OCI-LY1 (cell line): ENCODE measurements around the gene DRD3.

Experiments used
- H2AFZ ChIP-seq: fragments of 200-600 bp; sonication (generic), shearing (Covaris generic); 2 replicates; pipeline ENCODE4 v1.6.0; 2014; ENCODE audit warnings: antibody characterized with exemption, mild to moderate bottlenecking, low read length
- H3F3A ChIP-seq: fragments of 200-600 bp; sonication (generic), shearing (Covaris generic); 2 replicates; pipeline ENCODE4 v1.6.0; 2014; ENCODE audit warnings: mild to moderate bottlenecking, antibody characterized with exemption, low read length, moderate library complexity; ENCODE audit not compliant: insufficient read depth
- H3K27ac ChIP-seq: fragments of 200-600 bp; sonication (generic); 2 replicates; pipeline ENCODE4 v1.5.1; 2014; ENCODE audit warnings: low read length, mixed run types, mild to moderate bottlenecking, low read depth; ENCODE audit not compliant: poor library complexity, severe bottlenecking
- H3K27me3 ChIP-seq: fragments of 200-600 bp; sonication (generic); 2 replicates; pipeline ENCODE4 v1.6.0; 2014; ENCODE audit warnings: antibody characterized with exemption, mild to moderate bottlenecking, low read length, moderate library complexity; ENCODE audit not compliant: insufficient read depth
- H3K36me3 ChIP-seq: fragments of 200-600 bp; sonication (generic); 2 replicates; pipeline ENCODE4 v1.6.1; 2014; ENCODE audit warnings: mild to moderate bottlenecking, antibody characterized with exemption, low read length, moderate library complexity, mixed read lengths; ENCODE audit not compliant: insufficient read depth
- H3K4me1 ChIP-seq: fragments of 200-600 bp; sonication (generic); 2 replicates; pipeline ENCODE4 v1.5.1; 2014; ENCODE audit warnings: mild to moderate bottlenecking, low read length, moderate library complexity; ENCODE audit not compliant: insufficient read depth, severe bottlenecking
- H3K4me2 ChIP-seq: fragments of 200-600 bp; sonication (generic), shearing (Covaris generic); 2 replicates; pipeline ENCODE4 v1.6.1; 2014; ENCODE audit warnings: low read length
- H3K4me3 ChIP-seq: fragments of 200-600 bp; sonication (generic); 2 replicates; pipeline ENCODE4 v1.5.1; 2014; ENCODE audit warnings: low read length, low read depth, mild to moderate bottlenecking, mixed read lengths; ENCODE audit not compliant: poor library complexity, severe bottlenecking
- H3K79me2 ChIP-seq: fragments of 200-600 bp; shearing (Covaris generic); 2 replicates; pipeline ENCODE4 v1.6.1; 2016; ENCODE audit warnings: mixed run types, low read length, mixed read lengths; ENCODE audit not compliant: insufficient read depth
- H3K9ac ChIP-seq: fragments of 200-600 bp; sonication (generic), shearing (Covaris generic); 2 replicates; pipeline ENCODE4 v1.6.1; 2014; ENCODE audit warnings: mild to moderate bottlenecking, low read length, mixed read lengths
- H3K9me2 ChIP-seq: fragments of 200-600 bp; sonication (generic), shearing (Covaris generic); 2 replicates; pipeline ENCODE4 v1.6.1; 2014; ENCODE audit warnings: low read depth, mild to moderate bottlenecking, low read length, mixed read lengths
- H3K9me3 ChIP-seq: fragments of 200-600 bp; shearing (Covaris generic); 2 replicates; pipeline ENCODE4 v1.6.1; 2014; ENCODE audit warnings: low read length, mixed read lengths
- H4K20me1 ChIP-seq: fragments of 200-600 bp; sonication (generic), shearing (Covaris generic); 2 replicates; pipeline ENCODE4 v1.6.0; 2016; ENCODE audit warnings: mild to moderate bottlenecking, low read length; ENCODE audit not compliant: insufficient read depth
- EZH2 ChIP-seq: fragments of 200-600 bp; sonication (generic), shearing (Covaris generic); IDR thresholded peaks from 2 replicates; pipeline ENCODE4 v1.8.0; 2017; ENCODE audit warnings: borderline replicate concordance, mixed run types, mild to moderate bottlenecking, antibody characterized with exemption, low read length, moderate library complexity, mixed read lengths
- TF ChIP-seq, protein P1 (sequence below): fragments of 200-600 bp; sonication (generic), shearing (Covaris generic); IDR thresholded peaks from 2 replicates; pipeline ENCODE4 v1.5.1; 2017; ENCODE audit warnings: mild to moderate bottlenecking, antibody characterized with exemption, low read length, moderate library complexity, mixed read lengths

The DRD3 gene

DNA sequence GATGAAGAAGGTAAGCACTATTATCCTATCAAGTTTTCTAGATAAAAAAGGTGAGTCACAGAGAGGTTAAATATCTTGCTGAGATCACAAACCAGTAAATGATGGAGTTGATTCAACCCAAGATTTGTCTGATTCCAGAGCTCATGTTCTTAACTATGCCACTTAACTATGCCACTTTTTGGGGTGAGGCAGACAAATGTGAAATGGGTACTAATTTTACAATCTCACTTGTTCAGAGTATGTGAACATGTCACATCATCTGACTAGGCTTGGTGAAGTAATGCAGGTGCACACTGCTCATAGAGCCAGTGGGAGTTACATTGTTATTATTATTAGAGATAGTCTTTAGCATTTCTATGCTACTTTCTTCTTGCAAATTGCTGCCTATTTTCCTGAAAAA, 2.0 kb downstream of the DRD3 start:
- Histone ChIP-seq H3K36me3 (no peaks in the 10 kb centered on the region), H3K27me3 (no peaks in the 10 kb centered on the region), H3K4me2 (no peak overlapping the region), H2AFZ (no peak overlapping the region), H3K27ac (no peak overlapping the region), H3K4me1 (no peaks in the 10 kb centered on the region), H4K20me1 (no peaks in the 10 kb centered on the region), H3K79me2 (no peaks in the 10 kb centered on the region), H3K9me3 (no peaks in the 10 kb centered on the region), H3F3A (no peaks in the 10 kb centered on the region), H3K9me2 (no peaks in the 10 kb centered on the region), H3K4me3 (no peak overlapping the region), H3K9ac (no peak overlapping the region)
- no peak for TF ChIP-seq EZH2
- TF ChIP-seq, protein P1, sequence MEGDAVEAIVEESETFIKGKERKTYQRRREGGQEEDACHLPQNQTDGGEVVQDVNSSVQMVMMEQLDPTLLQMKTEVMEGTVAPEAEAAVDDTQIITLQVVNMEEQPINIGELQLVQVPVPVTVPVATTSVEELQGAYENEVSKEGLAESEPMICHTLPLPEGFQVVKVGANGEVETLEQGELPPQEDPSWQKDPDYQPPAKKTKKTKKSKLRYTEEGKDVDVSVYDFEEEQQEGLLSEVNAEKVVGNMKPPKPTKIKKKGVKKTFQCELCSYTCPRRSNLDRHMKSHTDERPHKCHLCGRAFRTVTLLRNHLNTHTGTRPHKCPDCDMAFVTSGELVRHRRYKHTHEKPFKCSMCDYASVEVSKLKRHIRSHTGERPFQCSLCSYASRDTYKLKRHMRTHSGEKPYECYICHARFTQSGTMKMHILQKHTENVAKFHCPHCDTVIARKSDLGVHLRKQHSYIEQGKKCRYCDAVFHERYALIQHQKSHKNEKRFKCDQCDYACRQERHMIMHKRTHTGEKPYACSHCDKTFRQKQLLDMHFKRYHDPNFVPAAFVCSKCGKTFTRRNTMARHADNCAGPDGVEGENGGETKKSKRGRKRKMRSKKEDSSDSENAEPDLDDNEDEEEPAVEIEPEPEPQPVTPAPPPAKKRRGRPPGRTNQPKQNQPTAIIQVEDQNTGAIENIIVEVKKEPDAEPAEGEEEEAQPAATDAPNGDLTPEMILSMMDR, result no peak

DNA sequence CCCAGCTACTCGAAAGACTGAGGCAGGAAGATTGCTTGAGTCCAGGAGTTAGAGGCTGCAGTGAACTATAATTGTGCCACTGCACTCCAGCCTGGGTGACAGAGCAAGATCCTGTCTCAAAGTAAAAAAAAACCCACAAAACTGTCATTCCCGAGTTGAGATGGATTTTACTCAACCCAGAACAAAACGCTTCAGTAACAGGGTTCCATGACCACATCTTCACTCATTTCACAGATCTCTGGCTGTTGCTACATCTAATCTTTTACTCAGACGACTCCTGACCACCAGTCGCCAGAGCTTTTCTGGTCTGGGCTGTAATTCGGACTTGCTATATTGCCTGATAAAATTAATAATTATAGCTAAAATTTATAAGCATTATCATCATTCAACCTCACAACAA, 2.4 kb downstream of the DRD3 start:
- H3K27me3 ChIP-seq, result no peaks in the 10 kb centered on the region
- no peak overlapping the region for H3K27ac ChIP-seq
- TF ChIP-seq, protein P1, result no peak
- TF ChIP-seq EZH2, result no peak

DNA sequence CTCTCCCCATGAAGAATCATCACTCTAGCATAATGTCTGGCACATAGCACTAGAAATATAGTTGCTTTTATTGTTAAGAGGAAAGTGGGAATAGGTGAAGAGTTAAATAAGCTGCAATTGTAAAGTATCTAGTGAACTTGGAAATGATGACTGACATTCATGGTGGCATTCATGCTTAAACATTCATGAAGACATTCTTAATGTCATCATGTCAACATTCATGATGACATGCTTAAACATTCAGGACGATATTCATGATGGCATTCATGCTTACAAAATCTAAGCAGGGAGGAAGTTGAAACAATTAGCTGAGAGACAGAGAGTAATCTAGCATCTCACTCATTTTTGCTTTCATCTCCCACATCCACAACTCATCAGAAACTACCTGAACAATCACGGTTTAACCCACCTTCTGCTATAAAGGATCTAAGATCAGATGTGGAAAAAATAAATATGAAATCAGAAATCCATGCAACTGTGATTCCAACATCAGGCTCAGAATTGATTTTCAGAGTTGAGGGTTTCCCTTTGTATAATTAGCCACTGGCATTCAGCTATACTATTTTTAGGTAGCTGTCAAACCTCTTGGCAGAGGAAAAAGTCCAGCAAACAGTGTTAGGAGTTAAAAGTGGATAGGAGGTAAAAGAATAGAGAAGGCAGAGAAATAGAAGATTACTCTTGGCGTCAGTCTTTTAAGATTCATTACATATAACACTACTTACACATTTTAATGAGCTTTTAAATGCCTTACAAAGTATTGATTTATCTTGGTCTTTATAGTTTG, 3.5 kb downstream of the DRD3 start:
- no peaks in the 10 kb centered on the region for H4K20me1 ChIP-seq
- no peaks in the 10 kb centered on the region for H3K9me3 ChIP-seq
- no peaks in the 10 kb centered on the region for H3F3A ChIP-seq
- no peak overlapping the region for H3K4me2 ChIP-seq
- no peaks in the 10 kb centered on the region for H3K4me1 ChIP-seq
- no peak overlapping the region for H2AFZ ChIP-seq
- H3K9me2 ChIP-seq, result no peaks in the 10 kb centered on the region
- no peaks in the 10 kb centered on the region for H3K36me3 ChIP-seq
- no peak overlapping the region for H3K27ac ChIP-seq
- TF ChIP-seq, protein P1, result no peak
- TF ChIP-seq EZH2, result no peak
- no peaks in the 10 kb centered on the region for H3K79me2 ChIP-seq
- no peak overlapping the region for H3K4me3 ChIP-seq
- H3K9ac ChIP-seq, result no peak overlapping the region
- H3K27me3 ChIP-seq, result no peaks in the 10 kb centered on the region

More for the DNA sequence above, 2.4 kb downstream of the DRD3 start:
- no peaks in the 10 kb centered on the region for H3K79me2 ChIP-seq
- no peaks in the 10 kb centered on the region for H3K9me2 ChIP-seq
- H3K36me3 ChIP-seq, result no peaks in the 10 kb centered on the region
- H3K4me1 ChIP-seq, result no peaks in the 10 kb centered on the region
- no peak overlapping the region for H3K9ac ChIP-seq
- no peak overlapping the region for H2AFZ ChIP-seq
- no peaks in the 10 kb centered on the region for H4K20me1 ChIP-seq
- no peaks in the 10 kb centered on the region for H3F3A ChIP-seq
- no peak overlapping the region for H3K4me2 ChIP-seq
- no peaks in the 10 kb centered on the region for H3K9me3 ChIP-seq
- no peak overlapping the region for H3K4me3 ChIP-seq
